Activated naive CD4-positive, alpha-beta T cell treated with anti-CD3 and anti-CD28 coated beads, Interleukin-2, amount 50 U/mL, for 24 hours (primary cell): Measurements from ENCODE around the gene SCFD2.
"Not testable (repeated sequence)": the region's sequence is repeated elsewhere in the genome, so short reads cannot be mapped to it uniquely, and the experiment has no call there.

Experiments used
- H3K27ac Mint-ChIP-seq: one replicate; pipeline ENCODE4 v1.8.0; 2021; ENCODE audit warnings: mild to moderate bottlenecking, mixed read lengths
- H3K27me3 Mint-ChIP-seq: one replicate; pipeline ENCODE4 v1.8.0; 2021; ENCODE audit warnings: mixed read lengths
- H3K36me3 Mint-ChIP-seq: one replicate; pipeline ENCODE4 v1.8.0; 2021; ENCODE audit warnings: mixed read lengths
- H3K4me1 Mint-ChIP-seq: one replicate; pipeline ENCODE4 v1.8.0; 2021; ENCODE audit warnings: mixed read lengths
- H3K4me3 Mint-ChIP-seq: one replicate; pipeline ENCODE4 v1.8.0; 2021; ENCODE audit warnings: mild to moderate bottlenecking, mixed read lengths
- H3K9me3 Mint-ChIP-seq: one replicate; pipeline ENCODE4 v1.8.0; 2021; ENCODE audit warnings: mixed read lengths

Gene SCFD2

DNA sequence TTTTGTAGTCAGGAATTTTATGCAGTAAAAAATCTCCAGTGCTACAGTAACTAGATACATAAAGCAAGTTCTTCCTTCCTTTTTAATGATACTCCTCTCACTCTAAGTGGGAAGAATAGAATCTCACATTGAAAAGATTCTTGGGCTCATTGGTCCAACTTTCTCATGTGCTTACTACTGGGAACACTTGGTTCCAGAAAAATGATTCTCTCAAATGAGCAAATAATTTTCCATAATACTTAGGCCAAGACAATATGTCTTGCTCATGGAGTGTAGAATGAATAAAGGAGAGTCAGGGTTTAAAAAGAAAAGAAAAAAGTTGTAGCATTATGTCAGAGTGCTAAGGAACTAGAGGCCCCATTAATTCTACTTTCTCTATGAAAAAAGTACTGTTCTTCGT, 306.0 kb downstream of the SCFD2 start:
- Mint-ChIP-seq H3K27me3 (no peaks in the 10 kb centered on the region), H3K4me3 (no peak overlapping the region), H3K4me1 (no peaks in the 10 kb centered on the region), H3K36me3 (peaks cover 11% of the 10 kb centered on the region), H3K9me3 (peaks cover 5% of the 10 kb centered on the region), H3K27ac (no peak overlapping the region)

DNA sequence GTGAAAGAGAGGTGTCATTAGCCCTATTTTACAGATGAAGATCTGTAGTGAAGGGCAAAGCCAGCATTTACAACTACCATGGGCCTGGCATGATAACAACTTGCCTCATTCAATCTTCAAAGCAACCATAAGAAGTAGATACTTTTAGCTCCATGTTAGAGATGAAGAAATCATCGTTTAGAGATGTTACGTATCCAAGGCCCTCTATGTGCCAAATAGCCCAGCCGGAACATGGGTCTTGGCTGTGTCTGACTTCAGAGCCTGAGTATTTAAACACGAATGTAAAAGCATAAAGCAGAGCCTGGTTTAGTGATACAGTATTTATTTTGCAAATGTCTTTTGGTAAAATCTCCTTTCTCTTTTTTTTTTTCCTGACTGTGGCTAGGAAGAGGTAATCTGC, 306.6 kb downstream of the SCFD2 start:
- Mint-ChIP-seq H3K27me3 (no peaks in the 10 kb centered on the region), H3K36me3 (peaks cover 11% of the 10 kb centered on the region), H3K9me3 (peaks cover 5% of the 10 kb centered on the region), H3K4me3 (no peak overlapping the region), H3K4me1 (no peaks in the 10 kb centered on the region), H3K27ac (no peak overlapping the region)

DNA sequence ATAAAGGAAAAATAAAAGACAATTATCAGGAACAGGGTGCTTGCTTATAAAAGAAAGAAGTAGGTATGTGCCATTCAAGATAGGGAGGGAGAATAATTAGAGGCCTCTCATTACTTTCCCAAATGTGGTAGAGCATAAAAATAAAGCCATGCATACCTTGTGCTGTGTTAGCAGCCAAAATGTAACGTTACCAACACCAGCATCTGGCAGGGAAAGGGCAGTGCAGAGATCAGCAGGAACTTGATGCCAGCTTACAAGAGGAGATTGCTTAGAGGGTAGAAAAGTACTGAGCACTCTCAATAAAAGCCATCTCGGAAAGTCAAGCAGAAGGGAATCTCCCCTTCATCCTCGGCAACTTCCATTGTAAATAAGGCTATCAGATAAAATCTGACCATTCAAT, 308.2 kb downstream of the SCFD2 start:
- Mint-ChIP-seq H3K9me3 (peaks cover 5% of the 10 kb centered on the region), H3K36me3 (peaks cover 11% of the 10 kb centered on the region), H3K27me3 (no peaks in the 10 kb centered on the region), H3K4me3 (no peak overlapping the region), H3K27ac (no peak overlapping the region), H3K4me1 (no peaks in the 10 kb centered on the region)

DNA sequence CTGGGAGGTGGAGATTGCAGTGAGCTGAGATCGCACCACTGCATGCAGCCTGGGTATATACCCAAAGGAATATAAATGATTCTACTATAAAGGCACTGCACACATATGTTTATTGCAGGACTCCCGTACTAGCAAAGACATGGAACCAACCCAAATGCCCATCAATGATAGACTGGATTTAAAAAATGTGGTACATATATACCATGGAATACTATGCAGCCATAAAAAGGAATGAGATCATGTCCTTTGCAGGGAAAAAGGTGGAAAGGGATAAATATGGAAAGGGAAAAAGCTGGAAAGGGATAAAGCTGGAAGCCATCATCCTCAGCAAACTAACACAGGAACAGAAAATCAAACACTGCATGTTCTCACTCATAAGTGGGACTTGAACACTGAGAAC, 308.8 kb downstream of the SCFD2 start:
- not testable (repeated sequence) for H3K27me3 Mint-ChIP-seq, H3K27ac Mint-ChIP-seq, H3K9me3 Mint-ChIP-seq, H3K4me3 Mint-ChIP-seq, H3K4me1 Mint-ChIP-seq
- H3K36me3 Mint-ChIP-seq, result peaks cover 11% of the 10 kb centered on the region

DNA sequence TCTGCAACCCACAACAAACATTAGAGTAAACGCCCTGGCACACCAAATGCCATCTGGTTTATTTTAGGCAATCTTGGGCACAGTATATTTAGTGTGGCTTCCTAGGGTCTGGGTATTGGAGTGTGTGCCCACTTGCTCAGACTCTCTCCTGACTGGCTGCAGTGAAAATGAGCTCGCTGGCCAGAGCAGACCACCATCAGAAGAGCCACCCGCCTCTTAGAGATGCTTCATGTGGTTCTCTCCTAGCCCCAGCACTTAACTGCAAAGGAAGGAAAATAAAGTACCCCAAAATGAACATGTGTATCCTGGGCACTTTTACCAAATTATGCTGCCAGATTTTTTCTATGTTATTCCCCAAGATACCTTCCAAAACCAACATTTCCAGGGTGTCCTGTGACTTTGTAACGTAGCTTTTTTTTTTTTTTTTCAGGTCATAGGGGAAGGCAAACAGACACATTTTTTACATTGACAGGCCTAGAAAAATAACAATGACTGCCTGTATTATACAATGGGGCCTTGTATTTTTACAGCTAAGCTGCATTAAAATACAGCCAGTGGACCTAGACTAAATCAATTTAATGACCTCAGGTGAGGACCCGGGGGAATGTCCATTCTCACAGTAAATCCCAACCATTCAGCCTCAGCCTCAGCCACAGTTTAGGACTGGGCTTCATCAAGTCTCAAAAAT, 310.0 kb downstream of the SCFD2 start:
- Mint-ChIP-seq H3K9me3 (peaks cover 5% of the 10 kb centered on the region), H3K36me3 (peaks cover 11% of the 10 kb centered on the region), H3K4me1 (no peaks in the 10 kb centered on the region), H3K4me3 (no peak overlapping the region), H3K27me3 (no peaks in the 10 kb centered on the region), H3K27ac (no peak overlapping the region)

DNA sequence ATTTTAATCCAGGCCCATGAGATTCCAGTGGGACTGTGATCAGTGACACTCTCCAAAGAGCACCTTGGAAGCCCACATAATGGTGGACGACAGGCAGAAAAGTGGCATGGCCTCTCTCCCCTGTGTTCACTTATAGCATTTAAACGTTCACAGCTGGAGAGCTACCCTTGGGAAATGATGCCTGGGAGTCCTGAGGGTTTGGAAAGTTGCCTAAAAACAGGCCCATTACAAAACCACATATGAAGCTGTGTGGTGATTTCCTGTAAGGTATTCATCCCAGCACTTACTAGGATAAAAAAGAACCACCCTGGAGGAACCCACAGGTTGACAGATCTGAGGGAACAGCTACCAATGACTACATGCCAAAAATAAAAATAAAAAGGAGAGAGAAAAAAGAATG, 310.6 kb downstream of the SCFD2 start:
- H3K36me3 Mint-ChIP-seq, result peaks cover 15% of the 10 kb centered on the region
- no peaks in the 10 kb centered on the region for H3K4me1 Mint-ChIP-seq
- H3K4me3 Mint-ChIP-seq, result no peak overlapping the region
- H3K27ac Mint-ChIP-seq, result no peak overlapping the region
- no peaks in the 10 kb centered on the region for H3K27me3 Mint-ChIP-seq
- peaks cover 5% of the 10 kb centered on the region for H3K9me3 Mint-ChIP-seq

DNA sequence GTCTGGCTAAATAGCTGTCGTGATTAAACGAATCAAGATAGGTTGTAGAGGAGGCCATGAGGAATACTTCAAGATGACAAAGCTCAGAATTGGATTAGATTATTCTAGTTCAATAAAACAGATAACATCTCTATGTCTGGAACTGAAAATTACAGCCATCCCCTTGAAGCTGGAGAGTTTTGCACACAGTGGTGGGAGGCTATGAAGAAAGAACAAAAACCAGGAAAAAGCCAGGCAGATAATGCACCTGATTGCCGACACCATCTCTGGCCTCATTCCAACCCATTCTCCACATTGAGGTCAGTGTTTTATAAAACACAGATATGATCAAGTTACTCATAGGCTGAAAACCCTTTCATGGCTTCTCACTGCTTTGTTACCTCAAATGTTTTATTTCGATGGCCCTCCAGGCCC, 315.5 kb downstream of the SCFD2 start:
- H3K4me1 Mint-ChIP-seq, result no peaks in the 10 kb centered on the region
- no peak overlapping the region for H3K27ac Mint-ChIP-seq
- peaks cover 13% of the 10 kb centered on the region for H3K36me3 Mint-ChIP-seq
- no peaks in the 10 kb centered on the region for H3K9me3 Mint-ChIP-seq
- no peaks in the 10 kb centered on the region for H3K27me3 Mint-ChIP-seq
- no peak overlapping the region for H3K4me3 Mint-ChIP-seq

DNA sequence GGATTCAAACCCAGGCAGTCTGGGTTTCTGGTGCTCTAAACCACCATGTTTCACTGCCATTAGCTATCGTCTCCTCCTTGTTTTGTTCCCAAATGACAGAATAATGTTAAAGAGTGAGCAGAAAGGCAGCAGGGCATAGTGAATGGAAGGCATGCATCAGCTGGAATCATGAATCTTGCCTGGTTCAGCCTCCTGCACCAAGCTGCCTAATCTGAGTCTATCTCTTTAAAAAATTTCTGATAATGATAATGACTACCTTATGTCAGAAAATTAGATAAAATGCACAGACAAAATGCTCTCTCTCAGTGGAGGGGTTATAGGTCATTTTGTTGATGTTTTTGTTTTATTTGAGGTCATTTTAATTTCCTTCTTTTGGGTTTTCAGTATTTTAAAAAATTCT, 316.3 kb downstream of the SCFD2 start:
- Mint-ChIP-seq H3K4me3 (no peak overlapping the region), H3K9me3 (no peaks in the 10 kb centered on the region), H3K27me3 (no peaks in the 10 kb centered on the region), H3K4me1 (no peaks in the 10 kb centered on the region), H3K36me3 (peaks cover 13% of the 10 kb centered on the region), H3K27ac (no peak overlapping the region)

DNA sequence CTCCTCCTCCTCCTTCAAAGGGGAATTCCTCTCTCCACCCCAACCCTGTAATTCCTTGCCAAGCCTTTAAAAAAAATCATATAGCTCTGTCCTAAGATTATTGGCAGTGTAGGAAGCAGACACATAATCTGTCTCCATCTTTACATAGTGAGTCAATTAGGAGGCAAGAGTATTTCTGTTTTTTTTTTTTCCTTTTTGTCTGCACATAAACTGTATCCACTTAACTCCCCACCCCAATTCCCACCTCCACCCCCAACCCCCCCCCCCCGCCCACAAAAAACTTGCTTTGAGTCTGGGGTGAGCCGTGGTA, 321.3 kb downstream of the SCFD2 start:
- Mint-ChIP-seq H3K4me3 (no peak overlapping the region), H3K27me3 (no peaks in the 10 kb centered on the region), H3K36me3 (peaks cover 11% of the 10 kb centered on the region), H3K9me3 (no peaks in the 10 kb centered on the region), H3K27ac (no peak overlapping the region), H3K4me1 (peaks cover 4% of the 10 kb centered on the region)

DNA sequence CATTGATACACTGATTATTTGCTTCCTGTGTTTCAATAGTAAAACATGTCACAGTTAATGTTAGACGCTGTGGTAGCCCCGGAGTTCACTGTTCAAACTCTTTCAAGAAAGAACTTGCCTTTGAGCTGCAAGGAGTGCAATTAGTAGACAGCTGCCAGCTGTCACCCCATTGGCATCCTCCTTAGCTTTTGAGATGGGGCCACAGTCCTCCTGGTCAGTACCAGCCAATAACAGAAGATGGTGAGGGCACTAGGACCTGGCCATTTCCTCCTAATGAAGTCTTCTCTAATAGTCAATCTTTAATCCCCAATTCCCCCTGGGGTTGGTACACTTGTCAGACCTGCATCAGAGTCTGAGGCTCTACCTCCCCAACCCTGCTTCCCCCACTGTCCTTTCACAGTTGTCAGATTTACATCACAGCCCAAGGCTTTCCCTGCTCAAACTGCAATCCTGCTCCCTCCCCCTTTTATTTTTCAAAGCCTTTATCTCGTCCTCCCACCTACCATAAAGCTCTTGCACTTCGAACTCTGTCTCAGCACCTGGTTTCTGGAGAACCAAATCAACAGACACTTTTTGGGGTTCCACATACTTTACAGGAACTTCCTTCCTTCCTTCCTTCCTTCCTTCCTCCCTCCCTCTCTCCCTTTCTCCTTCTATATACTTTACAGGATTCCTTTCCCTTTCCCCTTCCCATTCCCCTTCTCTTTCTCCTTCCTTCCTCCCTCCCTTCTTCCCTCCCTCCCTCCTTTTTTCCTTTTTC, 321.8 kb downstream of the SCFD2 start:
- H3K4me3 Mint-ChIP-seq, result no peak overlapping the region
- no peaks in the 10 kb centered on the region for H3K27me3 Mint-ChIP-seq
- no peak overlapping the region for H3K27ac Mint-ChIP-seq
- peaks cover 10% of the 10 kb centered on the region for H3K4me1 Mint-ChIP-seq
- no peaks in the 10 kb centered on the region for H3K9me3 Mint-ChIP-seq
- H3K36me3 Mint-ChIP-seq, result peaks cover 9% of the 10 kb centered on the region

DNA sequence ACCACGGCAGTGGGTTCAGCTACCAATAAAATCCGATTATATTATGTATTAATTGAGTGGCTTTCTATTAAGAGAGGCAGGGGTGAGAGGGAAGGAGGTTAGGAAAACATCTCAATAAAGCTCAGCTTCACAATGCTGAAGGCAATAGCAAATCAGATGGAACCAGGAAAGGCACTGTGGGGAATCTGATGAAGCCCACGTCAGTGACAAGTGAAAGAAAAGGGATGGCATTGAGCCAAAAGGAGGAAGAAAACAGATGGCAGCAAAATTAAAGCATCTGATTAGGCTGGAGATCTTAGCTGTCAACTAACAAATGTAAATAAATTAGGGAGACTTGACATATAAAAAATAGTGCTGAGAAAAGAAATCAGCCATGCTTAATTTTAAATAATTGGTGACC, 322.8 kb downstream of the SCFD2 start:
- H3K4me3 Mint-ChIP-seq, result no peak overlapping the region
- H3K36me3 Mint-ChIP-seq, result peaks cover 9% of the 10 kb centered on the region
- H3K27ac Mint-ChIP-seq, result no peak overlapping the region
- peaks cover 11% of the 10 kb centered on the region for H3K4me1 Mint-ChIP-seq
- no peaks in the 10 kb centered on the region for H3K27me3 Mint-ChIP-seq
- H3K9me3 Mint-ChIP-seq, result no peaks in the 10 kb centered on the region

DNA sequence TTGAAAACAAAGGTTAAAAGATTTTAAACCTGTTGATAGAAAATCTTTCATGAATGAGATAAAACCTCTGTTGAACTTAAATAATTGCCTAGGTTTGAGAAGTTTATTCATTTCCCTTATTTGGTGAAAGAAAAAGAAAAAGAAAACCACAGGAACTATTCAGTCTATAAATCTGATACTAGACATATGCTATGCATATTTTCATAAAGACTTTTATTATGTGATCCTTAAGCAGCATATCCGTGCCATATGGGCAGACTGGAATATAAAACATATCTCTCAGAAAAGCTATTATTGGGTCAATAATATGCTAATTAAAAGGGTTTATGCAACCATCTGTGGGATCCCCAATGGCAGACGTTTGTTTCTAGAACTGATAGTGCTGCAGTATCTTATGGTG, 325.0 kb downstream of the SCFD2 start:
- Mint-ChIP-seq H3K9me3 (no peaks in the 10 kb centered on the region), H3K27ac (no peak overlapping the region), H3K27me3 (no peaks in the 10 kb centered on the region), H3K4me1 (peaks cover 11% of the 10 kb centered on the region), H3K4me3 (no peak overlapping the region), H3K36me3 (peaks cover 12% of the 10 kb centered on the region)

DNA sequence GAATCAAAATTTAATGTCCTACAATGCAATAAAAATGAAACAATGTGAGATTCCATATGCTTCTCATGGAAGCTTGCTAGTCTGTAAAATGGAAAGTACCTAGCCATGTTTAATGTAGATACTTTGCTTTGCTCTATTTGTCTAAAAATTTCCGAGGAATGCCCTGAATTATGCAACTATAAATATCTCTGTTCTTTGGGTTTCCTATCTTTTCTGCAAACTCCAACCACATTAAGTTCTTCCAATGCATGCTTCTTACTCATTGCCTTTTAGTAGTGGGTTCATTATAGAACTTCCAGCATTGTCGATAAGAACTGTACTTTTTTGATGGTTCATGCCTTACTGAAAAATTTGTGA, 325.4 kb downstream of the SCFD2 start:
- H3K27ac Mint-ChIP-seq, result peak overlapping the region; percentile 41
- H3K4me3 Mint-ChIP-seq, result no peak overlapping the region

DNA sequence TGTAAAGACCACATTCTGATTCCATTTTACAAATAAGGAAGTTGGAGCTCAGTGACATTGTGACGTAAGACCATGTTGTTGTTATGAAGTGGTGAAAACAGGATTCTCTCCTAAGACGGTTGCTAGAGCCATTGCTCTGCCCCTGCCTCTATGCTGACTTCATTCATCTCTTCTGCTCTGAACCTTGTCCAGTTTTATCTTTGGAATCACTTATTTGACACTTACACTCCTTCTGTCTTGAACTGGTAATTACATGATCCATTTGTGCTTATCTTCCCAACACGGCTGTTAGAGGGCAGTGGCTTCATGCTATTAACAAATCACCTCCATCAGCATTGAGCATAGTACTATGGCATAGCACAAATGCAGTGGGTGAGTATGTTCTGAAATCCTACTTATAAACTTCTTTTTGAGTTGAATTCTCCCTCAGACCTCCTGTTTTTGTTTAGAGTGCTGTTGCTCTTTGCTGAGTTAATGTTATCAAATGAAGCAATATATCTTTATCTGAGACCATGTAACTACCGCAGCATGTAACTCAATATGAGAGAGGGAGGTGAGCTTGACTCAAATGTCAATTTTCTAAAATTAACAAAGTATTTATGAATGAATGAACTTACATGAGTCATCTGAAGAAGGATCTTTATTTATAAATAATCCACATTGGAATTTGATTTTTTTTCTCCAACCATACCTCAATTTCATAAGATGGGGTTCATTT, 326.0 kb downstream of the SCFD2 start:
- Mint-ChIP-seq H3K9me3 (no peaks in the 10 kb centered on the region), H3K4me1 (peaks cover 11% of the 10 kb centered on the region), H3K36me3 (peaks cover 20% of the 10 kb centered on the region), H3K27ac (no peak overlapping the region), H3K27me3 (no peaks in the 10 kb centered on the region), H3K4me3 (no peak overlapping the region)

More for the DNA sequence above, 325.4 kb downstream of the SCFD2 start:
- Mint-ChIP-seq H3K4me1 (peaks cover 11% of the 10 kb centered on the region), H3K27me3 (no peaks in the 10 kb centered on the region), H3K36me3 (peaks cover 14% of the 10 kb centered on the region), H3K9me3 (no peaks in the 10 kb centered on the region)

DNA sequence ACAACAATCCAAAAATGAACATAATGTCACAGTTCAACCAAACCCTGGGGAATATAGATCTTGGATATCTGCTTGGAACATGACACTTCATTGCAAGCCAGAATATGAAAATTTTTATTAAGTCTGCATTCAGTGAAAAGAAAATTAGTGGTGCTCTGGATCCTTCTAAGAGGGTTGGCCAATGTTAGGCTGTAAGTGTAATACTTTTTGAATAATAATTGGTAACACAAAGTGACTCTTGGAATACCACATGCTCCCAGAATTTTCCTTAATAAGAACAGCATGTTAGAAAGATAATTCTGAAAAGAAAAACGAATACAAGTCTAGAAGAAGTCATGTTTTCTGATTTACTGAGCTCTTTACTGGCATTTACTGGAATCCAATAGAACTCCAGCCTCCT, 328.0 kb downstream of the SCFD2 start:
- H3K27ac Mint-ChIP-seq, result no peak overlapping the region
- H3K9me3 Mint-ChIP-seq, result peaks cover 14% of the 10 kb centered on the region
- no peak overlapping the region for H3K4me3 Mint-ChIP-seq
- H3K4me1 Mint-ChIP-seq, result peaks cover 17% of the 10 kb centered on the region
- peaks cover 28% of the 10 kb centered on the region for H3K36me3 Mint-ChIP-seq
- no peaks in the 10 kb centered on the region for H3K27me3 Mint-ChIP-seq

DNA sequence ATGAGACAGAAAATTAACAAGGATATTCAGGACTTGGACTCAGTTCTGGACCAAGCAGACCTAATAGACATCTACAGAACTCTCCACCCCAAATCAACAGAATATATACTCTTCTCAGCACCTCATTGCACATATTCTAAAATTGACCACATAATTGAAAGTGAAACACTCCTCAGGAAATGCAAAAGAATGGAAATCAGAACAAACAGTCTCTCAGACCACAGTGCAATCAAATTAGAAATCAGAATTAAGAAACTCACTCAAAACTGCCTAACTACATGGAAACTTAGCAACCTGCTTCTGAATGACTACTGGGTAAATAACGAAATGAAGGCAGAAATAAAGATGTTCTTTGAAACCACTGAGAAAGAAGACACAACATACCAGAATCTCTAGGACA, 333.0 kb downstream of the SCFD2 start:
- Mint-ChIP-seq H3K9me3 (peaks cover 14% of the 10 kb centered on the region), H3K36me3 (peaks cover 30% of the 10 kb centered on the region)
- not testable (repeated sequence) for H3K4me1 Mint-ChIP-seq, H3K4me3 Mint-ChIP-seq, H3K27ac Mint-ChIP-seq, H3K27me3 Mint-ChIP-seq
